HepG2 (cell line): ENCODE results near the gene NOVA2. TPM values are rescaled to one million over a fixed set of nuclear protein-coding genes. Genes with fewer than 3 reads are reported as not detected.
A peak's percentile ranks its signal among the peaks of the same experiment; 100 is the strongest.

ENCODE experiments used
- HOXA3 ChIP-seq: sonication (generic); formaldehyde crosslinking; IDR thresholded peaks from 2 replicates; pipeline ENCODE4 v1.5.0; 2020; ENCODE audit warnings: missing genetic modification reagents
- MLXIP ChIP-seq: sonication (generic); formaldehyde crosslinking; IDR thresholded peaks from 2 replicates; pipeline ENCODE4 v1.9.0; 2021; ENCODE audit warnings: missing genetic modification reagents, borderline replicate concordance
- MTA3 ChIP-seq: sonication (generic); formaldehyde crosslinking; IDR thresholded peaks from 2 replicates; pipeline ENCODE4 v1.4.0; 2020; ENCODE audit warnings: missing genetic modification reagents
- NFE2L1 ChIP-seq: sonication (generic); formaldehyde crosslinking; IDR thresholded peaks from 2 replicates; pipeline ENCODE4 v1.4.0; 2020; ENCODE audit warnings: missing genetic modification reagents, mild to moderate bottlenecking, borderline replicate concordance
- PLRG1 ChIP-seq: fragments of 450-650 bp; conservative IDR thresholded peaks from 2 replicates; pipeline ENCODE4 v1.6.1; 2016
- TMF1 ChIP-seq: sonication (generic); formaldehyde crosslinking; IDR thresholded peaks from 2 replicates; pipeline ENCODE4 v1.8.1; 2022; ENCODE audit warnings: low read depth, missing genetic modification reagents
- ZFX ChIP-seq: sonication (generic); formaldehyde crosslinking; IDR thresholded peaks from 2 replicates; pipeline ENCODE4 v1.4.0; 2020; ENCODE audit warnings: mild to moderate bottlenecking, low read depth, missing genetic modification reagents, moderate library complexity
- ZNF800 ChIP-seq: sonication (generic); formaldehyde crosslinking; IDR thresholded peaks from 2 replicates; pipeline ENCODE4 v1.4.0; 2020; ENCODE audit warnings: missing genetic modification reagents
- polyA plus RNA-seq, 8 experiments: library from polyadenylated mRNA; depleted of rRNA in 3 of 8; stranded (reverse) in 7 of 8; unstranded in 1 of 8; fragments of >200 nt; fragmentation: Illumina TruSeq in 4 of 8; extraction: Trizol in 4 of 8; gene quantifications; 2 replicates each; pipeline versions ENCODE4 v1.2.1 to v1.2.3, GENCODE V29; 2011 to 2016; ENCODE audit warnings: low read depth in 4 of 8, missing spikeins in 1 of 8, mixed read lengths in 1 of 8; ENCODE audit not compliant: insufficient read depth in 1 of 8
- total RNA-seq, 5 experiments: library from RNA; depleted of rRNA; stranded (reverse); fragments of >200 nt; fragmentation: Illumina TruSeq; extraction: Trizol; gene quantifications; 2 replicates each; pipeline ENCODE4 v1.2.3, GENCODE V29; 2016; ENCODE audit warnings: low read depth in 1 of 5
- TF ChIP-seq, protein P1 (sequence below): sonication (generic); formaldehyde crosslinking; IDR thresholded peaks from 2 replicates; pipeline ENCODE4 v1.4.0; 2020; ENCODE audit warnings: mild to moderate bottlenecking, missing genetic modification reagents, borderline replicate concordance
- TF ChIP-seq, protein P2 (sequence below): sonication (generic); formaldehyde crosslinking; conservative IDR thresholded peaks from 2 replicates; pipeline ENCODE4 v1.4.0; 2020; ENCODE audit warnings: missing genetic modification reagents
- TF ChIP-seq, protein P3 (sequence below): IDR thresholded peaks from 2 replicates; pipeline ENCODE4 v1.6.1; 2016; ENCODE audit warnings: low read depth, control low read depth
- TF ChIP-seq, protein P4 (sequence below): sonication (generic); formaldehyde crosslinking; IDR thresholded peaks from 2 replicates; pipeline ENCODE4 v1.4.0; 2020; ENCODE audit warnings: mild to moderate bottlenecking, missing genetic modification reagents

NOVA2 gene
- total and polyA plus RNA-seq, 2 of the 13 experiments (the other 11 are each of a cell fraction or from before 2014, with no cell fraction given): not detected

GRCh38 chr19:45885556-45886426 lies 87.9 kb downstream of the NOVA2 start, which contains the start of gene IRF2BP1 (continued):
- TF ChIP-seq MLXIP (no peak), MTA3 (CRISPR knock-in tag) (no peak), TMF1 (CRISPR knock-in tag) (no peak), HOXA3 (CRISPR knock-in tag) (peak; percentile 74), ZNF800 (CRISPR knock-in tag) (no peak; the same call in 1 of the 2 replicates), ZFX (CRISPR knock-in tag) (peak; percentile 85), NFE2L1 (no peak), PLRG1 (no peak)
- TF ChIP-seq, protein P1, sequence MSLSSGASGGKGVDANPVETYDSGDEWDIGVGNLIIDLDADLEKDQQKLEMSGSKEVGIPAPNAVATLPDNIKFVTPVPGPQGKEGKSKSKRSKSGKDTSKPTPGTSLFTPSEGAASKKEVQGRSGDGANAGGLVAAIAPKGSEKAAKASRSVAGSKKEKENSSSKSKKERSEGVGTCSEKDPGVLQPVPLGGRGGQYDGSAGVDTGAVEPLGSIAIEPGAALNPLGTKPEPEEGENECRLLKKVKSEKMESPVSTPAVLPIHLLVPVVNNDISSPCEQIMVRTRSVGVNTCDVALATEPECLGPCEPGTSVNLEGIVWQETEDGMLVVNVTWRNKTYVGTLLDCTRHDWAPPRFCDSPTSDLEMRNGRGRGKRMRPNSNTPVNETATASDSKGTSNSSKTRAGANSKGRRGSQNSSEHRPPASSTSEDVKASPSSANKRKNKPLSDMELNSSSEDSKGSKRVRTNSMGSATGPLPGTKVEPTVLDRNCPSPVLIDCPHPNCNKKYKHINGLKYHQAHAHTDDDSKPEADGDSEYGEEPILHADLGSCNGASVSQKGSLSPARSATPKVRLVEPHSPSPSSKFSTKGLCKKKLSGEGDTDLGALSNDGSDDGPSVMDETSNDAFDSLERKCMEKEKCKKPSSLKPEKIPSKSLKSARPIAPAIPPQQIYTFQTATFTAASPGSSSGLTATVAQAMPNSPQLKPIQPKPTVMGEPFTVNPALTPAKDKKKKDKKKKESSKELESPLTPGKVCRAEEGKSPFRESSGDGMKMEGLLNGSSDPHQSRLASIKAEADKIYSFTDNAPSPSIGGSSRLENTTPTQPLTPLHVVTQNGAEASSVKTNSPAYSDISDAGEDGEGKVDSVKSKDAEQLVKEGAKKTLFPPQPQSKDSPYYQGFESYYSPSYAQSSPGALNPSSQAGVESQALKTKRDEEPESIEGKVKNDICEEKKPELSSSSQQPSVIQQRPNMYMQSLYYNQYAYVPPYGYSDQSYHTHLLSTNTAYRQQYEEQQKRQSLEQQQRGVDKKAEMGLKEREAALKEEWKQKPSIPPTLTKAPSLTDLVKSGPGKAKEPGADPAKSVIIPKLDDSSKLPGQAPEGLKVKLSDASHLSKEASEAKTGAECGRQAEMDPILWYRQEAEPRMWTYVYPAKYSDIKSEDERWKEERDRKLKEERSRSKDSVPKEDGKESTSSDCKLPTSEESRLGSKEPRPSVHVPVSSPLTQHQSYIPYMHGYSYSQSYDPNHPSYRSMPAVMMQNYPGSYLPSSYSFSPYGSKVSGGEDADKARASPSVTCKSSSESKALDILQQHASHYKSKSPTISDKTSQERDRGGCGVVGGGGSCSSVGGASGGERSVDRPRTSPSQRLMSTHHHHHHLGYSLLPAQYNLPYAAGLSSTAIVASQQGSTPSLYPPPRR: no peak
- TF ChIP-seq, protein P2, sequence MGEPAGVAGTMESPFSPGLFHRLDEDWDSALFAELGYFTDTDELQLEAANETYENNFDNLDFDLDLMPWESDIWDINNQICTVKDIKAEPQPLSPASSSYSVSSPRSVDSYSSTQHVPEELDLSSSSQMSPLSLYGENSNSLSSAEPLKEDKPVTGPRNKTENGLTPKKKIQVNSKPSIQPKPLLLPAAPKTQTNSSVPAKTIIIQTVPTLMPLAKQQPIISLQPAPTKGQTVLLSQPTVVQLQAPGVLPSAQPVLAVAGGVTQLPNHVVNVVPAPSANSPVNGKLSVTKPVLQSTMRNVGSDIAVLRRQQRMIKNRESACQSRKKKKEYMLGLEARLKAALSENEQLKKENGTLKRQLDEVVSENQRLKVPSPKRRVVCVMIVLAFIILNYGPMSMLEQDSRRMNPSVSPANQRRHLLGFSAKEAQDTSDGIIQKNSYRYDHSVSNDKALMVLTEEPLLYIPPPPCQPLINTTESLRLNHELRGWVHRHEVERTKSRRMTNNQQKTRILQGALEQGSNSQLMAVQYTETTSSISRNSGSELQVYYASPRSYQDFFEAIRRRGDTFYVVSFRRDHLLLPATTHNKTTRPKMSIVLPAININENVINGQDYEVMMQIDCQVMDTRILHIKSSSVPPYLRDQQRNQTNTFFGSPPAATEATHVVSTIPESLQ (CRISPR knock-in tag): no peak
- TF ChIP-seq, protein P3, sequence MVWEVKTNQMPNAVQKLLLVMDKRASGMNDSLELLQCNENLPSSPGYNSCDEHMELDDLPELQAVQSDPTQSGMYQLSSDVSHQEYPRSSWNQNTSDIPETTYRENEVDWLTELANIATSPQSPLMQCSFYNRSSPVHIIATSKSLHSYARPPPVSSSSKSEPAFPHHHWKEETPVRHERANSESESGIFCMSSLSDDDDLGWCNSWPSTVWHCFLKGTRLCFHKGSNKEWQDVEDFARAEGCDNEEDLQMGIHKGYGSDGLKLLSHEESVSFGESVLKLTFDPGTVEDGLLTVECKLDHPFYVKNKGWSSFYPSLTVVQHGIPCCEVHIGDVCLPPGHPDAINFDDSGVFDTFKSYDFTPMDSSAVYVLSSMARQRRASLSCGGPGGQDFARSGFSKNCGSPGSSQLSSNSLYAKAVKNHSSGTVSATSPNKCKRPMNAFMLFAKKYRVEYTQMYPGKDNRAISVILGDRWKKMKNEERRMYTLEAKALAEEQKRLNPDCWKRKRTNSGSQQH (CRISPR knock-in tag): no peak
- TF ChIP-seq, protein P4, sequence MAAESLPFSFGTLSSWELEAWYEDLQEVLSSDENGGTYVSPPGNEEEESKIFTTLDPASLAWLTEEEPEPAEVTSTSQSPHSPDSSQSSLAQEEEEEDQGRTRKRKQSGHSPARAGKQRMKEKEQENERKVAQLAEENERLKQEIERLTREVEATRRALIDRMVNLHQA: no peak
